H9 (cell line): Measurements from ENCODE around the gene DCBLD1. TPM values are rescaled to one million over a fixed set of nuclear protein-coding genes. Genes with fewer than 3 reads are reported as not detected.

Source experiments
- DNase-seq: peaks from one replicate; pipeline ENCODE4 v3.0.0-alpha.2; 2017
- H2AFZ ChIP-seq: one replicate; pipeline ENCODE4 v1.6.1; 2013; ENCODE audit warnings: mild to moderate bottlenecking, low read length, control low read depth, moderate library complexity
- H2AK5ac ChIP-seq: 2 replicates; pipeline ENCODE4 v1.6.1; 2013; ENCODE audit warnings: low read length, control low read depth, mixed read lengths; ENCODE audit not compliant: insufficient read length
- H2BK120ac ChIP-seq: one replicate; pipeline ENCODE4 v1.6.1; 2013; ENCODE audit warnings: low read depth, mild to moderate bottlenecking, low read length, control low read depth, inconsistent platforms; ENCODE audit not compliant: poor library complexity, severe bottlenecking
- H2BK12ac ChIP-seq: 2 replicates; pipeline ENCODE4 v1.6.1; 2013; ENCODE audit warnings: low read length, control low read depth, mixed read lengths, low read depth; ENCODE audit not compliant: insufficient read length
- H2BK15ac ChIP-seq: 2 replicates; pipeline ENCODE4 v1.6.1; 2013; ENCODE audit warnings: low read depth, low read length, control low read depth
- H2BK20ac ChIP-seq: one replicate; pipeline ENCODE4 v1.6.1; 2013; ENCODE audit warnings: low read depth, mild to moderate bottlenecking, low read length, control low read depth, inconsistent platforms; ENCODE audit not compliant: poor library complexity, severe bottlenecking
- H2BK5ac ChIP-seq: 2 replicates; pipeline ENCODE4 v1.6.1; 2013; ENCODE audit warnings: low read length, control low read depth, mixed read lengths; ENCODE audit not compliant: insufficient read length
- H3K14ac ChIP-seq: 2 replicates; pipeline ENCODE4 v1.6.1; 2013; ENCODE audit warnings: low read length, control low read depth; ENCODE audit not compliant: insufficient read depth
- H3K18ac ChIP-seq: 2 replicates; pipeline ENCODE4 v1.6.1; 2013; ENCODE audit warnings: low read depth, mild to moderate bottlenecking, mixed read lengths, low read length, control low read depth; ENCODE audit not compliant: insufficient read length
- H3K23ac ChIP-seq: 2 replicates; pipeline ENCODE4 v1.6.1; 2013; ENCODE audit warnings: low read length, control low read depth, mixed read lengths, low read depth; ENCODE audit not compliant: insufficient read length
- H3K23me2 ChIP-seq: 2 replicates; pipeline ENCODE4 v1.6.1; 2013; ENCODE audit warnings: low read depth, mild to moderate bottlenecking, mixed read lengths, low read length, control low read depth; ENCODE audit not compliant: insufficient read length, poor library complexity, severe bottlenecking
- H3K27ac ChIP-seq: 2 replicates; pipeline ENCODE4 v1.5.1; 2013; ENCODE audit warnings: low read length, control low read depth, mixed read lengths, low read depth; ENCODE audit not compliant: insufficient read length
- H3K27me3 ChIP-seq: 2 replicates; pipeline ENCODE4 v1.6.1; 2013; ENCODE audit warnings: low read length, control low read depth, inconsistent platforms; ENCODE audit not compliant: insufficient read depth
- H3K4ac ChIP-seq: 2 replicates; pipeline ENCODE4 v1.6.1; 2013; ENCODE audit warnings: low read depth, mild to moderate bottlenecking, control low read depth, inconsistent platforms, low read length, moderate library complexity
- H3K4me1 ChIP-seq: 2 replicates; pipeline ENCODE4 v1.6.1; 2013; ENCODE audit warnings: low read length, control low read depth, inconsistent platforms; ENCODE audit not compliant: insufficient read depth
- H3K4me2 ChIP-seq: 2 replicates; pipeline ENCODE4 v1.6.1; 2013; ENCODE audit warnings: low read length, control low read depth, mixed read lengths; ENCODE audit not compliant: insufficient read length, insufficient read depth
- H3K56ac ChIP-seq: 2 replicates; pipeline ENCODE4 v1.6.1; 2013; ENCODE audit warnings: low read depth, mild to moderate bottlenecking, mixed read lengths, low read length, control low read depth; ENCODE audit not compliant: insufficient read length
- H3K79me1 ChIP-seq: 2 replicates; pipeline ENCODE4 v1.6.1; 2013; ENCODE audit warnings: low read depth, mild to moderate bottlenecking, moderate library complexity, low read length, control low read depth, inconsistent platforms; ENCODE audit not compliant: insufficient read depth, poor library complexity, severe bottlenecking
- H3K79me2 ChIP-seq: 2 replicates; pipeline ENCODE4 v1.6.1; 2013; ENCODE audit warnings: low read length, control low read depth, inconsistent platforms; ENCODE audit not compliant: insufficient read depth
- H3K9ac ChIP-seq: 2 replicates; pipeline ENCODE4 v1.6.1; 2013; ENCODE audit warnings: low read length, control low read depth, mixed read lengths; ENCODE audit not compliant: insufficient read length; ENCODE audit errors: extremely low read depth
- H3K9me3 ChIP-seq: one replicate; pipeline ENCODE4 v1.6.1; 2013; ENCODE audit warnings: low read depth, low read length, inconsistent platforms; ENCODE audit not compliant: control insufficient read depth
- H3T11ph ChIP-seq: one replicate; pipeline ENCODE4 v1.6.1; 2013; ENCODE audit warnings: mild to moderate bottlenecking, low read length, control low read depth, inconsistent platforms
- H4K20me1 ChIP-seq: one replicate; pipeline ENCODE4 v1.6.1; 2013; ENCODE audit not compliant: control insufficient read depth, insufficient read length, insufficient read depth
- H4K5ac ChIP-seq: 2 replicates; pipeline ENCODE4 v1.6.1; 2013; ENCODE audit warnings: low read depth, mild to moderate bottlenecking, mixed read lengths, low read length, control low read depth; ENCODE audit not compliant: insufficient read length
- H4K8ac ChIP-seq: replicated peaks from 2 replicates; pipeline ENCODE4 v1.6.1; 2013; ENCODE audit warnings: low read length, control low read depth, mixed read lengths, low read depth; ENCODE audit not compliant: insufficient read length
- H4K91ac ChIP-seq: 2 replicates; pipeline ENCODE4 v1.6.1; 2013; ENCODE audit warnings: low read depth, mild to moderate bottlenecking, moderate library complexity, mixed read lengths, low read length, control low read depth; ENCODE audit not compliant: insufficient read length
- H3K27ac Mint-ChIP-seq, 3 experiments: 2 replicates in 2 of 3; 3 replicates in 1 of 3; pipeline ENCODE4 v1.8.0; 2020 to 2021; ENCODE audit warnings: mixed read lengths in 3 of 3, mild to moderate bottlenecking in 1 of 3, moderate library complexity in 1 of 3
- H3K27me3 Mint-ChIP-seq: 2 replicates; pipeline ENCODE4 v1.8.0; 2021; ENCODE audit warnings: low read depth, mild to moderate bottlenecking, moderate library complexity, mixed read lengths
- H3K36me3 Mint-ChIP-seq, 3 experiments: 2 replicates in 2 of 3; 3 replicates in 1 of 3; pipeline ENCODE4 v1.8.0; 2020 to 2021; ENCODE audit warnings: low read depth in 3 of 3, mixed read lengths in 3 of 3; ENCODE audit not compliant: insufficient read depth in 1 of 3
- H3K4me1 Mint-ChIP-seq, 2 experiments: 2 replicates each; pipeline ENCODE4 v1.8.0; 2020; ENCODE audit warnings: mixed read lengths in 2 of 2
- H3K4me3 Mint-ChIP-seq, 2 experiments: 2 replicates in 1 of 2; 3 replicates in 1 of 2; pipeline ENCODE4 v1.8.0; 2020 to 2021; ENCODE audit warnings: mild to moderate bottlenecking in 2 of 2, mixed read lengths in 2 of 2, moderate library complexity in 1 of 2
- H3K9me3 Mint-ChIP-seq, 2 experiments: 2 replicates in 1 of 2; 3 replicates in 1 of 2; pipeline ENCODE4 v1.8.0; 2020; ENCODE audit warnings: mild to moderate bottlenecking in 2 of 2, mixed read lengths in 2 of 2, moderate library complexity in 1 of 2
- CTCF ChIP-seq: fragments of 200-600 bp; sonication (generic); conservative IDR thresholded peaks from 3 replicates; pipeline ENCODE4 v1.8.0; 2021; ENCODE audit warnings: antibody characterized with exemption, mild to moderate bottlenecking
- WGBS: extraction: QIAGEN DNeasy Blood & Tissue Kit; methylation state at CpG from one replicate; pipeline ENCODE4 v1.1.7; 2013; ENCODE audit warnings: missing lambda C conversion rate, low lambda C conversion rate, mixed read lengths; ENCODE audit not compliant: insufficient read length; ENCODE audit errors: extremely low coverage; 5-methylcytosine and 5-hydroxymethylcytosine counted together
- total RNA-seq: library from RNA; stranded (reverse); gene quantifications from 2 replicates; pipeline ENCODE4 v1.2.1, GENCODE V29; 2021

DCBLD1 gene
- total RNA-seq, 1 experiment from 2014 or later = 10.1 TPM

GRCh38 chr6:117561128-117561527, 78.7 kb downstream of the DCBLD1 start:
- no peak overlapping the region for H3K9ac ChIP-seq
- no peak overlapping the region for H2BK12ac ChIP-seq
- no peak overlapping the region for H3K56ac ChIP-seq
- TF ChIP-seq CTCF = no peak
- Mint-ChIP-seq H3K9me3 (no peaks in the 10 kb centered on the region), H3K27me3 (no peaks in the 10 kb centered on the region), H3K4me3 (no peak overlapping the region), H3K36me3 (peaks cover under 1 to 13% (median 4%) of the 10 kb centered on the region in 3 experiments; a peak in 5 of 7 replicates), H3K27ac (no peak overlapping the region), H3K4me1 (peaks cover 0 to 2% of the 10 kb centered on the region in 2 experiments; a peak in 1 of 4 replicates)
- no CpG with 5 or more reads among the region's 3 CpGs for WGBS
- H2BK20ac ChIP-seq = no peak overlapping the region
- no peak overlapping the region for H2AK5ac ChIP-seq
- H3T11ph ChIP-seq = no peak overlapping the region
- H3K4me1 ChIP-seq = no peaks in the 10 kb centered on the region
- no peaks in the 10 kb centered on the region for H3K79me1 ChIP-seq
- no peak overlapping the region for H2BK5ac ChIP-seq
- no peak overlapping the region for H3K4ac ChIP-seq
- no peaks in the 10 kb centered on the region for H3K27me3 ChIP-seq
- H3K23ac ChIP-seq = no peak overlapping the region
- H2AFZ ChIP-seq = no peak overlapping the region
- H3K27ac ChIP-seq = no peak overlapping the region
- no peaks in the 10 kb centered on the region for H3K23me2 ChIP-seq
- no peak overlapping the region for H3K18ac ChIP-seq
- no peak overlapping the region for H2BK15ac ChIP-seq
- no peak overlapping the region for H4K8ac ChIP-seq
- H3K4me2 ChIP-seq = no peak overlapping the region
- no peaks in the 10 kb centered on the region for H3K79me2 ChIP-seq
- H4K20me1 ChIP-seq = no peaks in the 10 kb centered on the region
- H4K5ac ChIP-seq = no peak overlapping the region
- no peak overlapping the region for H2BK120ac ChIP-seq
- DNase-seq = no peak
- no peak overlapping the region for H3K14ac ChIP-seq
- no peak overlapping the region for H4K91ac ChIP-seq
- H3K9me3 ChIP-seq = no peaks in the 10 kb centered on the region
